Uterus (tissue), 4 donors: Measurements from ENCODE around the gene FBXW8. TPM values are rescaled to one million over a fixed set of nuclear protein-coding genes. Genes with fewer than 3 reads are reported as not detected.

Experiments used
- DNase-seq, 2 donors: peaks; one replicate each; pipeline ENCODE4 v3.0.0-alpha.2; 2019 to 2020
- H3K27ac ChIP-seq, 2 donors: fragments of 200-600 bp; sonication (generic); 1 replicate in 1 of 2; 2 replicates in 1 of 2; pipeline ENCODE4 v1.5.1; 2016 to 2018
- H3K27me3 ChIP-seq, 2 donors: fragments of 200-600 bp; sonication (generic); one replicate each; pipeline ENCODE4 v1.5.1; 2018 to 2019; ENCODE audit warnings: control low read depth in 1 of 2
- H3K36me3 ChIP-seq, 2 donors: fragments of 200-600 bp; sonication (generic); one replicate each; pipeline ENCODE4 v1.5.1; 2019; ENCODE audit warnings: control low read depth in 1 of 2
- H3K4me1 ChIP-seq, 2 donors: fragments of 200-600 bp; sonication (generic); one replicate each; pipeline ENCODE4 v1.5.1; 2018 to 2019; ENCODE audit warnings: control low read depth in 1 of 2
- H3K4me3 ChIP-seq, 2 donors: fragments of 200-600 bp; sonication (generic); 1 replicate in 1 of 2; 2 replicates in 1 of 2; pipeline ENCODE4 v1.5.1; 2018 to 2019; ENCODE audit warnings: mild to moderate bottlenecking in 1 of 2
- H3K9me3 ChIP-seq, 2 donors: fragments of 200-600 bp; sonication (generic); one replicate each; pipeline ENCODE4 v1.5.1; 2019; ENCODE audit warnings: control low read depth in 1 of 2
- CTCF ChIP-seq, 4 experiments: fragments of 200-600 bp in 2 of 4; fragments of 450-650 bp in 2 of 4; sonication (generic) in 2 of 4; IDR thresholded peaks; one replicate each; pipeline ENCODE4 v1.5.1; 2016 to 2019; ENCODE audit warnings: antibody characterized with exemption in 4 of 4, mild to moderate bottlenecking in 2 of 4, moderate library complexity in 1 of 4
- POLR2A ChIP-seq, 2 donors: fragments of 450-650 bp; IDR thresholded peaks; one replicate each; pipeline ENCODE4 v1.6.1; 2016; ENCODE audit warnings: antibody characterized with exemption in 2 of 2, mild to moderate bottlenecking in 1 of 2, moderate library complexity in 1 of 2
- intact Hi-C: fragments of 100-400 bp; cut with DNase I; formaldehyde crosslinking; loops from one replicate; pipeline ENCODE4 v1.15.1; 2023; ENCODE audit warnings: low total_unique reads
- total RNA-seq, 4 donors: library from RNA; depleted of rRNA in 3 of 4; stranded (reverse); fragments of >200 nt in 3 of 4; gene quantifications; one replicate each; pipeline versions ENCODE4 v1.1.0 to v1.2.4, GENCODE V29; 2014 to 2023
- donor health status: DM: yes; HTN: yes; CAD: no.

FBXW8 gene
- total RNA-seq, 4 donors from 2014 or later, result 5.9 to 28.0 (median 15.3) TPM

GRCh38 chr12:116887244-116887643 lies 23.5 kb upstream of the FBXW8 start:
- no peak overlapping the region for H3K4me3 ChIP-seq
- no peak for DNase-seq
- no peak overlapping the region for H3K27ac ChIP-seq
- no peaks in the 10 kb centered on the region for H3K36me3 ChIP-seq
- H3K27me3 ChIP-seq, result no peaks in the 10 kb centered on the region
- H3K9me3 ChIP-seq, result no peaks in the 10 kb centered on the region
- TF ChIP-seq POLR2A (IDR thresholded peaks at IDR 0.05) (no peak), CTCF (IDR thresholded peaks at IDR 0.05) (no peak)
- intact Hi-C loops, result no loop called here
- no peaks in the 10 kb centered on the region for H3K4me1 ChIP-seq

- DNase-seq, result no peak
- H3K9me3 ChIP-seq, result no peaks in the 10 kb centered on the region
- no peaks in the 10 kb centered on the region for H3K27me3 ChIP-seq
- no peak overlapping the region for H3K4me3 ChIP-seq
- H3K27ac ChIP-seq, result no peak overlapping the region
- intact Hi-C loops, result no loop called here
- TF ChIP-seq CTCF (IDR thresholded peaks at IDR 0.05), result no peak
- no peak for TF ChIP-seq POLR2A (IDR thresholded peaks at IDR 0.05)
- H3K36me3 ChIP-seq, result no peaks in the 10 kb centered on the region
- H3K4me1 ChIP-seq, result no peaks in the 10 kb centered on the region
Observed at GRCh38 chr12:116887897-116888296, 22.9 kb upstream of the FBXW8 start.

GRCh38 chr12:116890330-116890729 lies 20.4 kb upstream of the FBXW8 start:
- Histone ChIP-seq H3K4me1 (no peaks in the 10 kb centered on the region), H3K4me3 (no peak overlapping the region), H3K27me3 (no peaks in the 10 kb centered on the region), H3K9me3 (no peaks in the 10 kb centered on the region), H3K27ac (no peak overlapping the region), H3K36me3 (no peaks in the 10 kb centered on the region)
- TF ChIP-seq CTCF (IDR thresholded peaks at IDR 0.05) (no peak), POLR2A (IDR thresholded peaks at IDR 0.05) (no peak)
- intact Hi-C loops, result no loop called here
- DNase-seq, result no peak

- DNase-seq, result no peak
- Histone ChIP-seq H3K4me1 (no peaks in the 10 kb centered on the region), H3K36me3 (no peaks in the 10 kb centered on the region), H3K27me3 (no peaks in the 10 kb centered on the region), H3K27ac (no peak overlapping the region), H3K9me3 (no peaks in the 10 kb centered on the region), H3K4me3 (no peak overlapping the region)
- intact Hi-C loops, result no loop called here
- TF ChIP-seq POLR2A (IDR thresholded peaks at IDR 0.05) (no peak), CTCF (IDR thresholded peaks at IDR 0.05) (no peak)
Observed at GRCh38 chr12:116891019-116891418, 19.7 kb upstream of the FBXW8 start.

- Histone ChIP-seq H3K27me3 (no peaks in the 10 kb centered on the region), H3K9me3 (no peaks in the 10 kb centered on the region), H3K4me3 (no peak overlapping the region), H3K27ac (no peak overlapping the region), H3K4me1 (no peaks in the 10 kb centered on the region), H3K36me3 (no peaks in the 10 kb centered on the region)
- TF ChIP-seq POLR2A (IDR thresholded peaks at IDR 0.05) (no peak), CTCF (IDR thresholded peaks at IDR 0.05) (no peak)
- no peak for DNase-seq
- intact Hi-C loops, result no loop called here
Observed at GRCh38 chr12:116892349-116893140, 18.2 kb upstream of the FBXW8 start.
